Hepatic stellate cell (primary cell): ENCODE data around the gene PADI3.
"Not testable (repeated sequence)": the region's sequence is repeated elsewhere in the genome, so short reads cannot be mapped to it uniquely, and the experiment has no call there.

ENCODE experiments used
- DNase-seq: peaks from one replicate; pipeline ENCODE4 v3.0.0; 2011; ENCODE audit warnings: low spot score

Gene PADI3

DNA sequence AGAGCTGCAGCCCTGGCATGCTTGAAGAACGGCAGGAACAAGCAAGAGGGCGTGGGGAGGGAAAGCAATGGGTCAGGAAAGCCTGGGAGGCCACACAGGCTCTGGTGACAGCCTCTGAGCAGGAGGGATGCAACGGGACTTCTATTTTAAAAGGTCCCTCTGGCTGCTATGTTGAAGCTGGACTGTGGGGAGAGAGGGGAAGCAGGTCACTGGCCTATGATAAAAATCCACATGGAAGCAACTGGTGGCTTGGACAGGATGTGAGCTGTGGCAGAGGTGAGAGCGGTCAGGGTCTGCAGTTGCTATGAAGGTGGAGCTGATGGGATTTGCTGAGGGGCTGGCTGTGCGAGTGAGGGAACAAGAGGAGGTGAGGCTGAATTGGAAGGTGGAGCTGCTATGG lies 32.8 kb upstream of the PADI3 start:
- no peak for DNase-seq

DNA sequence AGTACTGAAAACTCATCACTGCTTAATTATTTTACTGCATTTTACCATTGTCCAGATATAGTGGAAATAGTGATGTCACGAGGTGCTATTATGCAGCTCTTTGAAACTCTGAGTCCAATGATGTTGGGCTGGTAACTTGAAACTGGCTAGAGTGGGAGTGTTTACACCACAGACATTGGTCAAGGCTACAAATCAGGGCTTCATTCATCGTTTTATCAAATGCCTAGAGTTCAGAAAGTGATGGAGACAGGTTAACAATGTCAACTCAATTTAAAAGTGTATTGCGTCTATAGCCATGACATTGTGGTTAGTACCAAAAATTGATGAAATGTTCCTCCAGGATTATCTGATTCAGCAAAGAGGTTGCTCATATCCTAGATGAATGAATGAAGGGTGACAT lies 31.3 kb upstream of the PADI3 start:
- no peak for DNase-seq

DNA sequence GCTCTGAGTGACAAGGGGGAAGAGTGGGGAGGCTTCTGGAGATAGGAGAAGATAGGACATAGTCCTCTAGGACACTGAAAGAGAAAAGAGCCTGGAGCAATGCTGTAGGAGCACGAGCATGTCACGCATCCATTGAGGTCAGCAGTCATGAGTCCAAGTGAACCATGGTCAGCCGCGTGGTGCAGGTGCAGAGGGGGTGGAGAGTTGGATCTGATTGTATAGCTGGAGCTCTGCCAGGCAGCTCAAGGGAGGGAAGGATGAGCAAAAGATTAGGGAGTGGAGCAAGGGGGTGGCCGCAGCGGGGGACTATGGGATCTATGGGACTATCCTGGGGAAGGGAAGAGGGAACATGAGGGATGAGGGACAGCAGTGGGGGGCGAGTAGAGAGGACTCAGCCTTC lies 30.0 kb upstream of the PADI3 start:
- no peak for DNase-seq

DNA sequence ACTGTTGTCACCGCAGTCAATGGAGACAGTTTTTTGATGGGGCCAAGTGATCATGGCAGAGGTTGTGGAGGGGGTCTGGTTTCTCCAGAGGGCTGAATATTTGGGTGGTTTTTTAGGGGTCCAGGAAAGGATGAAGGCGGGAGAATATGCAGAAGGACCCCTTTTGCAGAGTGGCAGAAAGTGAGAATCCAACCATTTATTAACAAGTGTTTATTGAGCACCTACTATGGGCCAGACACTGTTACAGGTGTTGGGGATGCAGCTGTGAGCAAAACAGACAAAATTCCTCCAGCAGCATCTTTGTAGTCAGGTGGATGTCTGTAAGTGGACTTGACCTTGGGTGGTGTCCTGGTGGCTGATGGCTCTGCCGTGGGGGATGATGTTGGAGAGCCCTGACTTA lies 28.6 kb upstream of the PADI3 start:
- no peak for DNase-seq

DNA sequence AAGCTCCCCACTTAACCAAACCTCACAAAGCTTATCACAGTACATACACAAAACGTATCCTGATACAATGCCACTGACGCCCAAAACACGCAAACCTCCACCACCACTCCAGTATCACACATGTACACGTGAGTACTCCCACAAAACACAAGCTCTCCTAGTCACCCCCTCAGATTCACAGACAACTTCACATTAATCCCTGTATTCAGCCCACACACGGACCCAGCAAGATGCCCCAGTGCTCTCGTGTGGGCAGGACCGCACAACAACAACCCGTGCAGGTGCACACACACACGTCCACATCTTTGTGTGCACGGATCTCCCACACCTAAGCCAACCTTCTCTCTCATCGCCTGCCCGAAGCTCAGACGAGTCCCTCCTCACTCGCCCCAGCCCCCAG lies 26.3 kb upstream of the PADI3 start:
- DNase-seq: no peak

DNA sequence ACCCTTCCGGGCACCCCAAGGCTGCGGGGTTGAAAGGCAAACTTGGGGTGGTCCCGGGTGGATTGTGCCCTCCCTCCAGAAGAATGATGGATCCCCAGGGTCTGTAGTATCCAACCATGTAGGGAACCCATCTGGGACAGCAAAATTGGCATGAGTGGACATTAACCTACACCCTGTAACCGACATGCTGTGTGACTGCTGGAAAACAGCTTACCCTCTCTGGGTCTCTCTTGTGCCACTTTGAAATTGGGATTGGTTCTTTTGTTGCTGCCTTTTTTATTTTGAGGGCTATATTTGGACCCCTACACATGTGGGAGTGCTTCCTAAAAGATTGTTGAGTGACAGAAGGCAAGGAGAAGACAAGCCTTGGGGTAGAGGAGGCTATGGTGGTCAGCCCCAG lies 24.5 kb upstream of the PADI3 start:
- DNase-seq: no peak

GRCh38 chr1:17225140-17225539 lies 23.8 kb upstream of the PADI3 start:
- DNase-seq: no peak

DNA sequence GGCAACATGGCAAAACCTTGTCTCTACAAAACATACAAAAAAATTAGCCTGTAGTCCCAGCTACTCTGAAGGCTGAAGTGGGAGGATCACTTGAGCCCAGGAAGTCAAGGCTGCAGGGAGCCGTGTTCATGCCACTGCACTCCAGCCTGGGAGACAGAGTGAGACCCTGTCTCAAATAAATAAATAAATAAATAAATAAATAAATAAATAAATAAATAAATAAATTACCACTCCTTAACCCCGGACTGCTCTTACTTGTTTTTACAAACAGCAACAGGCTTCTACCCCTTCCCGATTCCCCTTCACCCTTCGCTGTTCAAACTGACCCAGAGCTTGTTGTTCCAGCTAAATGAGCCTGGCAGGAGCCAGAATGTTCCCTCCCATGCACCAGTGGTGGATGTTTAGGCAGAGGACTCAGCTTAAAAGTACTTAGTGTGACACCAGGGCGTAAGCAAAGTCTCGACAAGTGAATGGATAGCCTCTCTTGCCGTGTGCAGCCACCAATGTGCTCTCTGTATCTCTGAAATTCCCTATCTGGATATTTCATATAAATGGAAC lies 21.5 kb upstream of the PADI3 start:
- no peak for DNase-seq

DNA sequence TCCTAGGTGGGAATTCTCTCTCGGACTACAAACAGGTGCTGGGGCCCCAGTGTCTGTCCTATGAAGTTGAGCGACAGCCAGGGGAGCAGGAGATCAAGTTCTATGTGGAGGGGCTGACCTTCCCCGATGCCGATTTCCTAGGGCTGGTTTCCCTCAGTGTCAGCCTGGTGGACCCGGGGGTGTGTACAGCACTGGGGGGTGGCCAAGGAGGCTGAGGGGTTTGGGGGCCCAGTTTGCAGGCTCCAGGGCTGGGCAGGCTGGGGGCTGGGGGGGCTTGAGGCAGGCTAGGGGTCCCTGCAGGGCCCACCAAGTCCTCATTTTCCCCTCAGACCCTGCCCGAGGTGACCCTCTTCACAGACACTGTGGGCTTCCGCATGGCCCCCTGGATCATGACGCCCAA lies 20.3 kb upstream of the PADI3 start:
- no peak for DNase-seq

DNA sequence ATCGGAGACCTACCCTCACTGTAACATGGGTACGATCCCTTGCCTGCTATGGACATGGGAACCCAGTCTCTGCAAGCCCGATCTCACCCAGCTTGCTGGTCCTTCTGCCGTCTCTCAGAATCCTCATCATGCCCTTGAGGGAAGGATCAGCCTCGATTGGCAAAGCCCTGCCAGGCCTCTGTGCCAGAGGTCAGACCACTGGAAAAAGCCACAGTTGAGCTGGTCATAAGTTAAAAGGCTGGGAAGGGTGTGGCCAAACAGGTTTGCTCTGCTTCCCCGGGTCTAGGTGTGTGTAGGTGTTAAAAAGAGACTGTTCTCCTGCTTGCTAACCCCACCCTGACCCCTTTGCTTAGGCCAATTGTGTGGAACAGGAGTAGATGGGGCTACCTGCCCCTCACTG lies 19.5 kb upstream of the PADI3 start:
- no peak for DNase-seq

DNA sequence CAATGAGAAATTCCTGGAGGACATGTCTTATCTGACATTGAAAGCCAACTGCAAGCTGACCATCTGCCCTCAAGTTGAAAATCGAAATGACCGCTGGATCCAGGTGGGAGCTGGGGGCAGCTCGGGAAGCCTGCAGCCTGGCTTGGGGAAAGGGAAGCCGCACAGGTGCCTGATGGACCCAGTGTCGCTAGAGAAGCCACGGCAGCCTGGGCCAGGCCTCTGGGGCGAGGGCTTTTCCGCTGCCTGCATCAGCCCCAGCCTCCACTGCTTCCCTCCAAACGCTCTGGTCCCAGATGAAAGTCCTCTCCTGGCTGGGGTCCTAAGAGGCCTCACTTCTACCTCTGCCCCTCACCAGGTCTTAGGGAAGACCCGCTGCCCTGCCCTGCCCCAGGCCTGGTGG lies 18.8 kb upstream of the PADI3 start:
- DNase-seq: no peak

DNA sequence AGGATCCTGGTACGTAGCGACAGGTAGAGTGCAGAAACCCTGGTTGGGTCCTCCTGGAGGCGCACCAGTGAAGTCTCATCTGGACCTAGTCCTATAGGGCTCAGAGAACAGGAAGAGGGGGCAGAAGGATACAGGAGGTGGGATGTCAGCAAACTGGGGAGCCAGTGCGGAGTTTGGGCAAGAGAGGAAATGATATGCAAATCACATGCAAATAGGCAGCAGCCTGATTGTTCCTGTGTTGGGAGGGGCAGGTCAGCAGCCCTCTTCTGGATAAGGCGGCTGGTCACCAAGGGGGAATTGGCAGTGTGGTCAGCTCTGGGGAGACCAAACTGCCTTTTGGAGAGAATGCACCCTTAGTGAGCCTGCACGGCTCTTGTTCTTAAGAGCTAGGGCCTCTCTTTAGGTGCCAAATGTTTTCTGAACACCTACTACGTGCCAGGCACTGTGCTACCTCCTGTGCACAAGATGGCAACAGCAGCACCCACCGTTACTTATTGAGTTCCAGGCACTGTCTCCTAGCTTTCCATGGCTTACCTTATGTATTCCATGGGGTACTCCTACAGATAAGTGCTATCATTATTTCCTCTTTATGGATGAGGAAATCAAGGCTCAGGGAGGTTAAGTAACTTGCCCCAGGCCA lies 18.1 kb upstream of the PADI3 start:
- no peak for DNase-seq

DNA sequence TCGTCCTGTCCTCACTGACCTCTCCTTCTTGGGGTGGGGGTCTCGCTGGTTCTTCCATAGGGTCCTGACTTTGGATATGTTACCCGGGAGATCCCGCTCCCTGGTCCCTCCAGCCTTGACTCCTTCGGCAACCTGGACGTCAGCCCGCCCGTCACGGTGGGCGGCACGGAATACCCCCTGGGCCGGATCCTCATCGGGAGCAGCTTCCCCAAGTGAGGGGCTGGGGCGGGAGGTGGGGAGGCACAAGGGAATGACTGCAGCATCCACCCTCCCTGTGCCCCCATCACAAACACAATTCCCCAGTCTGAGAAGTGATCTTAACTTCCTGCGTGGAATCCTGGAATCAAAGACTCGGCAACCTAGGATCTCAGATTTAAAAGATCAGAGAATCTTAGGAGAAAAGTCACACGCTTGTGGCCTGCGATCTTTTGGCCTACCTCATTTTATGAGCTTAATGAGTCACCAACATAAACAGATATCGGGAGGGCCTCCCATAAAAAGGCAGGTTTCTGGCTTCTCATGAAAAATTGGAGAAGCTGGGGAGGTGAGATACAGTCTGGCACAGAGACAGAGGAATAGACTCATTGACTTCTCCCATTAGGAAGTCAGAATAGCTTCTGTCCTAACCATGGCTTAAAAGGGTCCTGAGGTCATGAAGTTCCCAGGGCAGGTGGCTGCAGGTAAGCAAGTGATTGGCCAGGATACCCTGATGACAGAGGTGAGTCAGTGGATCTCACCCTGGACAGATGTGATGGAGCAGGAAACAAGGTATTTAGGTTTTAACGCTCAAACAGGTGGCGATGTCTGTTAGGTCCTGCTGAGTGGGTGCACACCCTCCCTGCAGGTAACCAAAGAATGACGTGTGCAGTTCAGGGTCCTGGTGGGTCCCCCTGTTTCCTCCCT lies 15.9 kb upstream of the PADI3 start:
- peak; percentile 74 for DNase-seq

DNA sequence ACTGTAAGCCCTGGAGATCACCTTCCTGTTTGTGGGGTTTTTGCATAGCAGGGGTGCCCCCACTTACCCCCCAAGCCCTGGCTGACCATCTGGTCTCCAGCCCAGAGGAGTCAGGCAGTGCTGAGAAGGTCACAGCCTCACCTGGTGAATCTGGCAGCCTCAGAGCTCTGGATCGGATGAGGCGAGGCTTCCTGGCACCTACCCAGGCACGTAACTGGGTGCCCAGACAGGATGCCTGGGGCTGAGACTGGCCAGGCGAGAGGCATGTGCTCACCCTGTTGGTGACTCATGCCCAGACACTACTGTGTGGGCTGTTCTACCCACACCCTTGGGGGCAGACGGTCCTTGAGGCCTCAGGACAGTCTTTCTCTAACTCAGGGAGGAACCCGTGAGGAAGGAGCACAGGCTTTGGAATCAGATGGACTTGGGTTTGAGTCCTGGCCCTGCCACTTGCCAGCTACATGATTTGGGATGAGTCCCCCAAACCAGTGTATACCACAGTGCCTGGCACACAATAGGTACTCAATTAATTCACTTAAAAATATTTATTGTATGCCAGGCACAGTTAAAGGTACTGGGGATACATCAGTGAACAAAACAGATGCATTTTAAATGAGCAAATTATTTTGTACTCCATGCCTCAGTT lies 15.1 kb upstream of the PADI3 start:
- DNase-seq: peak; percentile 91

DNA sequence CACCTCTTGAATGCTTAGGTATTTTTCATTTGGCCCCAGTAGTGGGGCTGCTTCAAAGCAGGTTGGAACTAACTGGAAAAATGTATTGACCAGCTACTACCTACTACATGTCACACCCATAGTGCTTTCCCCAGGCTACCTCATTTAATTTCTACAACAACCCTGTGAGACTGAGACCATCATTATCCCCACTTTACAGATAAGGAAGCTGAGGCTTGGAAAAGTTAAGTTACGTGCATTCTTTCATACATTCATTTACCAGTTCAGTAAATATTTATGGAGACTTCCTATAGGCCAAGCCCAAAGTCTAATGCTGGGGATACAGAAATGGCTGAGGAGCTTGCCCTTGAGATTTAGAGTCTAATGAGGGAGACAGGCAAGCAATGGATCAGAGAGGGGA lies 14.5 kb upstream of the PADI3 start:
- DNase-seq: no peak

- no peak for DNase-seq
These were observed 13.6 kb upstream of the PADI3 start for GRCh38 chr1:17235135-17235885.

DNA sequence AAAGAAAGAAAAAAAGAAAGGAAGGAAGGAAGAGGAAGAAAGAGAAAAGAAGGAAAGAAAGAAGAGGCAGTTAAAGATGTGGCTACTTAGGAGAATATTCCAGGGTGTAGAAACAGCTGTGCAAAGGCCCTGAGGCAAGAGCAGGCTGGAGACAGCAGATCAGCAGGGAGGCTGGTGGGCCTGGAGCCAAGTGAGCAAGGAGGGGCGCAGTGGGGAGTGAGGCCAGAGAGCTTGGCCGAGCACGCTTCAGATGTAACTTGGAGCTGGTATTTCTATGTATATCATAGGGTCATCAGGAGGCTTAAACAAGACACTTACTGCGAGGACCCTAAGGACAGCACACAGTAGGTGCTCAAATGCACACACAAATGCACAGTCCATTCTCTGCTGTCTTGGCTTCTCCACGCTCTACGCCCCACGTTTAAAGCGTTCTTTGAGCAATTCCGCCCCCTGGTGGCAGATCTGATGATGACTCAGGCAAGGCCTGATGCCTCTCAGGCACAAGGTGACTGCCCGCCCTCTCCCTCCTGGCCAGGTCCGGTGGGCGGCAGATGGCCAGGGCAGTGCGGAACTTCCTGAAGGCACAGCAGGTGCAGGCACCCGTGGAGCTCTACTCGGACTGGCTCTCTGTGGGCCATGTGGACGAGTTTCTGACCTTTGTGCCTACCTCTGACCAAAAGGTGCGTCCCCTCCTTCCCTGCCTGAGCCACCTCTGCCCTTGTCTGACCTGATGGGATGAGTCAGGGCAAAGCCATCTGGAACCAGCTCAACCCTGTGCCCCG lies 11.9 kb upstream of the PADI3 start:
- peak; percentile 87 for DNase-seq

GRCh38 chr1:17237561-17237903 lies 11.4 kb upstream of the PADI3 start:
- DNase-seq: no peak

- peak; percentile 95 for DNase-seq
These were observed 9.5 kb upstream of the PADI3 start for GRCh38 chr1:17239420-17239819.

DNA sequence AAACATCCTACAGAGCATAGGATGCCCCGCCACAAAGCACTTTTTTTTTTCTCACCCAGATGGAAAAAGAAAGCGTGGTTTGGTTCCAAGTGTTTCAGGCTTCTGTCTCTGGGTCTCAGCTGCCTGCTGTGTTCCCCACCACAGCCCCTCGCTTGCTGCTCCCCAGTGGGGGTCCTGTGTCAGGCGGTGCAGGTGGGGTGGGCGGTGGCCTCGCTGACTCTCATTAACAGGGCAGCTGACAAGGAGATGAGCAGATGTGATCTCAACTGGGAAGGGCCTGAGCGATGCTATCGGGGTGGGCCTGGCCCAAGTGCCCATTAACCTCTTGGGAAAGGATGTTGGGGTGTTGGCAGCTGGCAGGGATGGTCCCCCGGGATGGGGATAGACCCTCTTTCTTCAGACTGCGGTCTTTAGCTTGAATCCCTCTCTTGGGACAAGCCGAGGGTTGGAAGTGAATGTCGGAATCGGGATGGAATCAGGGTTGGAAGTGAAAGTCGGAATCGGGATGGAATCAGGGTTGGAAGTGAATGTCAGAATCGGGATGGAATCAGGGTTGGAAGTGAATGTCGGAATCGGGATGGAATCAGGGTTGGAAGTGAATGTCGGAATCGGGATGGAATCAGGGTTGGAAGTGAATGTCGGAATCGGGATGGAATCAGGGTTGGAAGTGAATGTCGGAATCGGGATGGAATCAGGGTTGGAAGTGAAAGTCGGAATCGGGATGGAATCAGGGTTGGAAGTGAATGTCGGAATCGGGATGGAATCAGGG lies 7.7 kb upstream of the PADI3 start:
- DNase-seq: not testable (repeated sequence)

GRCh38 chr1:17241780-17242074 lies 7.2 kb upstream of the PADI3 start:
- DNase-seq: not testable (repeated sequence)
